HEK293 (cell line): ENCODE results near the gene CACNB4.

ENCODE experiments used
- CTCF ChIA-PET: fragments of 350-600 bp; formaldehyde crosslinking; extraction: SDS; loops from one replicate; lab custom pipeline; 2021; ENCODE audit warnings: antibody characterized with exemption; lab: Yijun Ruan, JAX
- POLR2A ChIA-PET: fragments of 300-600 bp; formaldehyde crosslinking; extraction: SDS; loops from one replicate; lab custom pipeline; 2020; ENCODE audit warnings: antibody characterized with exemption, inconsistent platforms; lab: Yijun Ruan, JAX
- H3K27ac ChIP-seq: fragments of 200-500 bp; sonication (Bioruptor generic); 2 replicates; pipeline ENCODE4 v1.5.1; 2014; ENCODE audit warnings: low read depth, low read length, control low read depth, inconsistent platforms; ENCODE audit errors: extremely low read depth
- H3K36me3 ChIP-seq, 2 experiments: fragments of 200-500 bp in 1 of 2; sonication (Bioruptor generic) in 1 of 2; 1 replicate in 1 of 2; 2 replicates in 1 of 2; pipeline ENCODE4 v1.5.1; 2014 to 2017; ENCODE audit warnings: inconsistent platforms in 2 of 2, low read length in 2 of 2; ENCODE audit not compliant: control insufficient read depth in 2 of 2, insufficient read depth in 1 of 2
- H3K4me1 ChIP-seq: fragments of 200-500 bp; sonication (Bioruptor generic); 2 replicates; pipeline ENCODE4 v1.5.1; 2014; ENCODE audit warnings: mild to moderate bottlenecking, low read length, inconsistent platforms; ENCODE audit not compliant: control insufficient read depth, insufficient read depth
- H3K4me3 ChIP-seq: 2 replicates; pipeline ENCODE4 v1.5.1; 2011; ENCODE audit warnings: low read depth, mild to moderate bottlenecking, control low read depth, low read length, moderate library complexity
- H3K9me3 ChIP-seq: fragments of 200-500 bp; sonication (Bioruptor generic); 2 replicates; pipeline ENCODE4 v1.5.1; 2014; ENCODE audit warnings: low read depth, low read length, inconsistent platforms; ENCODE audit not compliant: control insufficient read depth, insufficient read depth
- CTCF ChIP-seq: fragments of 450-650 bp; formaldehyde crosslinking; IDR thresholded peaks from 2 replicates; pipeline ENCODE4 v1.5.1; 2016; ENCODE audit warnings: missing biosample characterization, missing genetic modification characterization
- GLI2 ChIP-seq: fragments of 450-650 bp; formaldehyde crosslinking; IDR thresholded peaks from 2 replicates; pipeline ENCODE4; 2017; ENCODE audit warnings: missing biosample characterization, missing genetic modification characterization, low read depth, borderline replicate concordance
- HOXC10 ChIP-seq: sonication (generic); formaldehyde crosslinking; IDR thresholded peaks from 2 replicates; pipeline ENCODE4 v1.8.1; 2023; ENCODE audit warnings: mild to moderate bottlenecking, missing genetic modification reagents
- KLF10 ChIP-seq: fragments of 450-650 bp; IDR thresholded peaks from 2 replicates; pipeline ENCODE4 v1.5.1; 2018; ENCODE audit warnings: missing biosample characterization, mild to moderate bottlenecking, missing genetic modification characterization
- PRDM4 ChIP-seq: fragments of 450-650 bp; formaldehyde crosslinking; IDR thresholded peaks from 2 replicates; pipeline ENCODE4 v1.5.1; 2017; ENCODE audit warnings: missing biosample characterization, missing genetic modification characterization
- PRDM6 ChIP-seq: fragments of 450-650 bp; formaldehyde crosslinking; IDR thresholded peaks from 2 replicates; pipeline ENCODE4 v1.5.1; 2017; ENCODE audit warnings: missing biosample characterization, missing genetic modification characterization
- SP2 ChIP-seq: fragments of 450-650 bp; formaldehyde crosslinking; IDR thresholded peaks from 2 replicates; pipeline ENCODE4 v1.5.1; 2016; ENCODE audit warnings: missing biosample characterization, missing genetic modification characterization
- SP3 ChIP-seq: fragments of 450-650 bp; formaldehyde crosslinking; IDR thresholded peaks from 2 replicates; pipeline ENCODE4 v1.5.1; 2016; ENCODE audit warnings: missing biosample characterization, missing genetic modification characterization
- WT1 ChIP-seq: fragments of 450-650 bp; formaldehyde crosslinking; IDR thresholded peaks from 2 replicates; pipeline ENCODE4 v1.5.1; 2016; ENCODE audit warnings: missing biosample characterization, missing genetic modification characterization
- ZBTB49 ChIP-seq: fragments of 450-650 bp; formaldehyde crosslinking; IDR thresholded peaks from 2 replicates; pipeline ENCODE4 v1.5.1; 2016; ENCODE audit warnings: missing biosample characterization, missing genetic modification characterization, low read depth
- ZFP41 ChIP-seq: fragments of 450-650 bp; formaldehyde crosslinking; IDR thresholded peaks from 2 replicates; pipeline ENCODE4 v1.5.1; 2016; ENCODE audit warnings: missing biosample characterization, missing genetic modification characterization, borderline replicate concordance
- ZIC2 ChIP-seq: fragments of 450-650 bp; formaldehyde crosslinking; IDR thresholded peaks from 2 replicates; pipeline ENCODE4 v1.5.1; 2016; ENCODE audit warnings: missing biosample characterization, missing genetic modification characterization
- ZNF112 ChIP-seq: fragments of 450-650 bp; formaldehyde crosslinking; IDR thresholded peaks from 2 replicates; pipeline ENCODE4 v1.5.0; 2017; ENCODE audit warnings: missing biosample characterization, missing genetic modification characterization
- ZNF140 ChIP-seq: fragments of 450-650 bp; formaldehyde crosslinking; IDR thresholded peaks from 2 replicates; pipeline ENCODE4 v1.5.1; 2016; ENCODE audit warnings: missing biosample characterization, missing genetic modification characterization
- ZNF211 ChIP-seq: fragments of 450-650 bp; formaldehyde crosslinking; IDR thresholded peaks from 2 replicates; pipeline ENCODE4 v1.5.1; 2016; ENCODE audit warnings: low read depth, missing biosample characterization, missing genetic modification characterization
- ZNF214 ChIP-seq: fragments of 450-650 bp; formaldehyde crosslinking; IDR thresholded peaks from 2 replicates; pipeline ENCODE4 v1.5.1; 2017; ENCODE audit warnings: missing biosample characterization, mild to moderate bottlenecking, missing genetic modification characterization, borderline replicate concordance
- ZNF280C ChIP-seq: fragments of 450-650 bp; formaldehyde crosslinking; IDR thresholded peaks from 2 replicates; pipeline ENCODE4 v1.5.1; 2016; ENCODE audit warnings: missing biosample characterization, missing genetic modification characterization
- ZNF645 ChIP-seq: fragments of 450-650 bp; formaldehyde crosslinking; IDR thresholded peaks from 2 replicates; pipeline ENCODE4; 2016; ENCODE audit warnings: missing biosample characterization, missing genetic modification characterization

CACNB4 gene

GRCh38 chr2:151914989-151915628, 183.7 kb downstream of the CACNB4 start:
- ChIA-PET POLR2A (interaction anchor here (0.6 kb wide), 1 partner anchor 20 kb away, joined by 4 read pairs; no protein-coding TSS in a partner anchor), CTCF (interaction anchor here (0.5 to 0.7 kb wide), 3 partner anchors 18 to 89 kb away, joined by 3 to 4 read pairs (median 3); no protein-coding TSS in a partner anchor)
- no peaks in the 10 kb centered on the region for H3K9me3 ChIP-seq
- peak; percentile 54 for TF ChIP-seq ZIC2 (tag by site-specific recombination)
- no peak for TF ChIP-seq ZNF645 (tag by site-specific recombination)
- no peak overlapping the region for H3K27ac ChIP-seq
- no peaks in the 10 kb centered on the region; a peak in 1 of 3 replicates for H3K36me3 ChIP-seq
- peaks cover 8% of the 10 kb centered on the region; the same call in 1 of the 2 replicates for H3K4me1 ChIP-seq
- H3K4me3 ChIP-seq: no peak overlapping the region

- Histone ChIP-seq H3K27ac (no peak overlapping the region), H3K4me1 (peaks cover 3% of the 10 kb centered on the region; the same call in 1 of the 2 replicates), H3K36me3 (no peaks in the 10 kb centered on the region), H3K9me3 (no peaks in the 10 kb centered on the region), H3K4me3 (no peak overlapping the region)
- no peak for TF ChIP-seq GLI2 (tag by site-specific recombination)
- no peak for TF ChIP-seq HOXC10 (CRISPR knock-in tag)
- TF ChIP-seq ZNF211 (tag by site-specific recombination): no peak
- TF ChIP-seq WT1: no peak
- no peak for TF ChIP-seq KLF10 (tag by site-specific recombination)
- TF ChIP-seq ZNF112: no peak
- no peak for TF ChIP-seq PRDM6 (tag by site-specific recombination)
- TF ChIP-seq SP3 (tag by site-specific recombination): no peak
- no peak for TF ChIP-seq PRDM4 (tag by site-specific recombination)
- no peak for TF ChIP-seq ZNF214
- no peak for TF ChIP-seq ZNF280C (tag by site-specific recombination)
- TF ChIP-seq SP2: no peak
- TF ChIP-seq ZNF140 (tag by site-specific recombination): no peak
- no peak for TF ChIP-seq CTCF (tag by site-specific recombination)
- TF ChIP-seq ZBTB49 (tag by site-specific recombination): no peak
- no peak for TF ChIP-seq ZFP41 (tag by site-specific recombination)
- CTCF ChIA-PET: interaction anchor here (0.6 kb wide), 1 partner anchor 1551 kb away, joined by 3 read pairs; no protein-coding TSS in a partner anchor
- POLR2A ChIA-PET: no interaction called here
Observed at GRCh38 chr2:151908204-151908882, 190.5 kb downstream of the CACNB4 start.
